Right lung (tissue), 5 donors: ENCODE measurements around the gene SSR1. TPM values are rescaled to one million over a fixed set of nuclear protein-coding genes. Genes with fewer than 3 reads are reported as not detected.
"Not testable (repeated sequence)": the region's sequence is repeated elsewhere in the genome, so short reads cannot be mapped to it uniquely, and the experiment has no call there.

Experiments used
- DNase-seq, 2 donors: peaks; one replicate each; pipeline ENCODE4 v3.0.0-alpha.2; 2013
- polyA plus RNA-seq, 5 donors: library from polyadenylated mRNA; unstranded; fragments of 120-200 nt; gene quantifications; one replicate each; pipeline versions ENCODE4 v1.2.1 to v1.2.3, GENCODE V29; 2013; ENCODE audit warnings: inconsistent platforms in 1 of 5, low replicate concordance in 1 of 5; ENCODE audit not compliant: insufficient read length in 5 of 5, insufficient read depth in 1 of 5

The SSR1 gene
- polyA plus RNA-seq, 5 donors: 105 to 128 (median 124) TPM

- no peak for DNase-seq
Observed at GRCh38 chr6:7323074-7323473, 10.1 kb upstream of the SSR1 start.

GRCh38 chr6:7321866-7322265 is 8.9 kb upstream of the SSR1 start:
- DNase-seq: not testable (repeated sequence)

- DNase-seq: not testable (repeated sequence)
Observed at GRCh38 chr6:7319406-7319805, 6.4 kb upstream of the SSR1 start.

- no peak for DNase-seq
Observed at GRCh38 chr6:7317538-7317937, 4.5 kb upstream of the SSR1 start.

GRCh38 chr6:7316658-7317533 is 3.9 kb upstream of the SSR1 start:
- no peak for DNase-seq

GRCh38 chr6:7315948-7316365 is 3.0 kb upstream of the SSR1 start:
- no peak for DNase-seq

- DNase-seq: not testable (repeated sequence)
Observed at GRCh38 chr6:7315087-7315947, 2.3 kb upstream of the SSR1 start.

GRCh38 chr6:7314414-7314813 is 1.4 kb upstream of the SSR1 start:
- DNase-seq: no peak

GRCh38 chr6:7313505-7314165 is 636 bp upstream of the SSR1 start:
- no peak for DNase-seq

GRCh38 chr6:7311917-7312615 is 933 bp downstream of the SSR1 start:
- peak in 1 of 2 donors; percentile 51 for DNase-seq

- no peak for DNase-seq
Observed at GRCh38 chr6:7311176-7311575, 1.8 kb downstream of the SSR1 start.

- no peak for DNase-seq
Observed at GRCh38 chr6:7309050-7309449, 3.9 kb downstream of the SSR1 start.

- DNase-seq: no peak
Observed at GRCh38 chr6:7307533-7307932, 5.5 kb downstream of the SSR1 start.

- no peak for DNase-seq
Observed at GRCh38 chr6:7304821-7305220, 8.2 kb downstream of the SSR1 start.

GRCh38 chr6:7301702-7302101 is 11.3 kb downstream of the SSR1 start:
- no peak for DNase-seq

GRCh38 chr6:7300926-7301325 is 12.1 kb downstream of the SSR1 start:
- no peak for DNase-seq

- DNase-seq: no peak
Observed at GRCh38 chr6:7298113-7298512, 14.9 kb downstream of the SSR1 start.

GRCh38 chr6:7296602-7297001 is 16.4 kb downstream of the SSR1 start:
- no peak for DNase-seq

GRCh38 chr6:7295916-7296315 is 17.1 kb downstream of the SSR1 start:
- DNase-seq: no peak

GRCh38 chr6:7292596-7293255 is 20.3 kb downstream of the SSR1 start:
- no peak for DNase-seq

GRCh38 chr6:7290079-7290478 is 22.9 kb downstream of the SSR1 start:
- DNase-seq: no peak
